Effector CD4-positive, alpha-beta T cell (primary cell): ENCODE data around the gene ECI1.
"Not testable (repeated sequence)": the region's sequence is repeated elsewhere in the genome, so short reads cannot be mapped to it uniquely, and the experiment has no call there.

Source experiments
- DNase-seq: peaks from one replicate; pipeline ENCODE4 v3.0.0-alpha.2; 2020

The ECI1 gene

DNA sequence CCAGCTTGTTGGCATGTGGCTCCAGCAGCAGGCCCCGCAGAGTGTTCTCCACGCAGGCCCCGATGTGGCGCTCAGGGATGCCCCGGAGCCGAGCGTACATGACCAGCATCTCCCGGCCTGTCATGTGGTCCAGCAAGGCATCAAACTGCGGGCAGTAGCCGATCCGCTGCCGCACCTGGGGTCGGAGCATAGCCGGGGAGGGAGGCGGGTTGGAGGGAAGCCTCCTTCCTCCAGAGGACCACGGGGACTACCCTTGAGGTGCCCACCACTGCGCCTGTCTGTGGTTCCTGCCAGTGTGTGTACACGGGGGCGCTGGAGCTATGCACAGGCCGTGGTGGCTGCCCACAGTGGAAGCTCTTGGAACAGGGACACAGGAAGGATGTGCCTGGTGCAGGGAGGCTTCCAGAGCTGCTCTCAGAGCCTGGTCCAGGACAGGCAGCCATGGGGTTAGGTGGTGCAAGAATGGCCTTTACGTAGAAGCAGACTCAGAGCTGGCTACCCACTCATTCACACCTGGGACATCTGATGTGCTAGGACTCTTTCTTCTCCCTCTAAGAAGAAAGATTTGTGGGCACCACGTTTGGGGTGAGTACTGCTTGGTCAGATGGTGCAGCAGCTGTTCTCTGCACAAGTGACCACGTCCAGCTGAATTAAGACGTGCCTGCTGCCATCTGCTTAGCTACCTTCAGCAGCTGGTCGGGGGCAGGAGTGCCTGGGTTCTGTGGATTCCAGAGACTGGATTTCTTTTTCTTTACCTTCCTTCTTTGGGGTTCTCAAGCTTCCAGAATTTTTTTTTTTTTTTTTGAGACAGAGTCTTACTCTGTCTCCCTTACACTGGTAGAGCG lies 27.8 kb upstream of the ECI1 start:
- no peak for DNase-seq

- no peak for DNase-seq
Observed at GRCh38 chr16:2278272-2278608, 26.9 kb upstream of the ECI1 start.

GRCh38 chr16:2277466-2278271 lies 26.3 kb upstream of the ECI1 start:
- no peak for DNase-seq

- no peak for DNase-seq
Observed at GRCh38 chr16:2276368-2277195, 25.2 kb upstream of the ECI1 start.

- DNase-seq: no peak
Observed at GRCh38 chr16:2275476-2276367, 24.3 kb upstream of the ECI1 start.

- no peak for DNase-seq
Observed at GRCh38 chr16:2273931-2274330, 22.5 kb upstream of the ECI1 start.

GRCh38 chr16:2273484-2273883 lies 22.1 kb upstream of the ECI1 start:
- no peak for DNase-seq

DNA sequence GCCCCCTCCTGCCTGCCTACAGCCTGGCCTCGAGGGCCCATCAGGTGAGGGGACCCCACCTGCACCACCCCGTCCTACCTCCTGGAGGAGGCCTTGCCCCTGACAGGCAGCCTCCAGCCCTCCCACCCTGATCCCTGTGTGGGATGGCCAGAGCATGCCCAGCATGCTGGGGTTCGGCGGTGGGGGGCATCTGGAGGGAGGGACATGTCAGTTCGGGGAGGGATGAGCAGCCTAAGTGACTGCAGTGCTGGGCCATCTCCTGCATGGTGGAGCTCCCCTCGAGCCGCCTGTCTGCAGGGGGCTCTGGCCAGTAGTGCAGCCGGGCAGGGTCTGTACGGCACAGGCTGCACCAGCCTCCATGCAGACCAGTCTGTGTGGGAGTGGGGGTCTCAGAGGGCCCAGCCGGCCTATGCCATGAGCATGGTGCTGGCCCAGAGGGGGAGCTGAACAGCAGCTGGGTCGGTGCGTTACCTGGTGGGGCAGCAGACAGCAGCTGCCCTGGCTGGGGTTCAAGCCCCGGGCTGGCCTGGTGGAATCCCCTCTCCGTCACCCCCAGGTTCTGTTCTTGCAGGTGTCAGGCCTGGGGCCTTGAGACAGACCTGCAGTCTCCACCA lies 20.6 kb upstream of the ECI1 start:
- DNase-seq: no peak

- no peak for DNase-seq
Observed at GRCh38 chr16:2270588-2271470, 19.4 kb upstream of the ECI1 start.

DNA sequence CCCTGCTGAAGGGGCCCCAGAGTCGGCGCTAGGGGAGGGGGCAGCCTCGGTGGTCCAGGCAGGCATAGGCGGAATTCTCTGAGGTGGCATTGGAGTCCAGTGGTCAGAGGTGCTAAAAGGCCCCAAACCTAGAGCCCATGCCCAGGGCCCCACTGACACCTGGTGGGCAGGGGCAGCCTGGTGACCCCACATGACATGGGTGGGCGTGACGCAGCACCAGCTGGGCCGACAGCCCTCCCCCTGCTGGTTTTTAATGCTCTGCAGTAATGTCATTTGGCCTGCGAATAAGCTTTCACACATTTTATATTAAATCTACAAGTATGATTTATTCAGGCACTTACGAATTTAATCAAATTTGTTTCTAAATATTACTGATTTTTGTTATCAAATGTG lies 18.7 kb upstream of the ECI1 start:
- no peak for DNase-seq

DNA sequence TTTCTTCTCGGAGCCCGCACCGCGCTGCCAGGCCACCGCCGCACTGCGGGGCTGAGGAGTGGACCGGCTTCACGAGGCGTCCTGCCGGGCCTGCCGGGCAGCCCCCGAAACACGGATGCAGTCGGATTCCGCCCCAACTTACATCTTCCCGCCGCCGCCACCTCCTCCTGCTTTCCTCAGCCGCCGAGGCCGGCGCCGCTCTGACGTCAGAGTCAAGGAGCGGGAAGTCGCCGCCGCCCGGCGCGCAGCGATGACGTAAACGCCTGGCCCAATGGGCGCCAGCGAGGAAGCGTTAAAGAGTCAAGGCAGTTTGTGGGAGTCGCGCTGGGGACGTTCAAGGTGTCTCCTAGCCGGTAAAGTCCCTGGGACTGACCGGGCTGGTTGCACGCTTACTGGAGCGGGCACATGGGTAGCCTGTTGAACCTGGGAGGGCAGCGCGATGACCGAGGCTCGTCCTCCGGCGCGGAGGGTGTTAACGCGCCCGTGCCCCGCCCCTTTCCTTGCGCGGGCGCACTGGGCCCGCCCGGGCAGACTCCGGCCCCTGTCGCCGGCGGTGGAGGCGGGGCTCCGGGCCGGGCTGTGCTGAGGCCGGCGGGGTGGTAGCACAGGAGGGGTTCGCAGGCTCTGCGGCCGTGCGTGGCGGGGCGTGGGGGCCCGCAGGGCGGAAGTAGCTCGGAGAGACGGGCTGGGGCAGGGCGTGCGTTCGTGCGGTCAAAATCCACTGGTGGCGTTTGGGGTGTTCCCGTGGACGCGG lies 16.7 kb upstream of the ECI1 start, which contains the start of gene RNPS1:
Gene RNPS1 (minus strand): TSS at position 214 of the 754 bp plus-strand sequence. CDS start 3,483 bp downstream, outside the sequence.
- peak; percentile 96 for DNase-seq

DNA sequence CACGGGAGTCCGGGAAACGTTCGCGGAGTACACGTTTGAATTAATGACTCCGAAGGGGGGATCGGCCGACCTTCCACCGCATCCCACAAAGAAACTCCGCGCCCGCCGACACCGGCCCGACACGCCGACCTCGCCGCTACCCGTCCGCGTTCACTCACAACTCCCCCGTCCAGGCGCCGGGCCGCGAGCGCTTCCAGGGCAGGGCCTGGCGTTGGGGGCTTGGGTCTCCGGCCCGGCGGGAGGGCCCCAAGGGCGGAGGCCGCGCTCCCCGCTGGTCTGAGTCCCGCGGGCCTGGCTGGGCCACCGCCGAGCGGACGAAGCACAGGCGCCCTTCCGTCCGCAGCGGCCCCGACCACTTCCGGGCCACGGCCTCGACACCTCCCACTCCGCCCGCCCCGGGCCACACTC lies 16.1 kb upstream of the ECI1 start:
- DNase-seq: not testable (repeated sequence)

GRCh38 chr16:2266887-2267286 lies 15.5 kb upstream of the ECI1 start:
- DNase-seq: not testable (repeated sequence)

GRCh38 chr16:2263026-2263425 lies 11.6 kb upstream of the ECI1 start:
- DNase-seq: not testable (repeated sequence)

GRCh38 chr16:2260250-2260649 lies 8.9 kb upstream of the ECI1 start:
- no peak for DNase-seq

- not testable (repeated sequence) for DNase-seq
Observed at GRCh38 chr16:2258530-2258929, 7.1 kb upstream of the ECI1 start.

DNA sequence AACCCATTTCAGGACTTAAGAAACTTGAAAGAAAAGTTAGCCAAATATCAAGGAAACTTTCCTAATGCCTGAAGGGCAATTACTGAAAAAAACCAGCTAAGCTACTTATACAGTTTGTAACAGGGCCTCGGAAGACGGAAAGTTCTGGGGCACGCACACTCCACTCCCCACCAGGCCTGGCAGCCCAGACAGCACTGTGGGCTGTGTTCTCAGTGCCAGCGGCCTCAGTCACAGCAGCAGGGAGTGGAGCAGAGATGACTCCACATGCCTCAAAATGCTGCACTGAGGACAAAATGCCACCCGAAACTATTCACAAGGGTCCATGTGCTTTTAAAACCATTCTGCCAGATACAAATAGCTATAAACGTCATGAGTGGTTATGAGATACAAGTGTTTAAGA lies 6.3 kb upstream of the ECI1 start:
- DNase-seq: no peak

GRCh38 chr16:2256531-2257140 lies 5.2 kb upstream of the ECI1 start:
- DNase-seq: no peak

GRCh38 chr16:2253293-2253692 lies 1.9 kb upstream of the ECI1 start:
- no peak for DNase-seq
